IMR-90 (cell line): ENCODE results near the gene DNAJC13. TPM values are rescaled to one million over a fixed set of nuclear protein-coding genes. Genes with fewer than 3 reads are reported as not detected.

Source experiments
- ATAC-seq: fragments of 200-7000 bp; cut with Tn5 transposase; 2 replicates; pipeline ENCODE4 v1.9.1; 2020; ENCODE audit warnings: low read depth, mild to moderate bottlenecking, moderate library complexity
- BruUV-seq: library from RNA; stranded (reverse); fragments of 400-500 nt; replicated peaks from 2 replicates; lab custom pipeline; 2021; lab: Mats Ljungman, UMichigan
- CTCF ChIA-PET: fragments of 300-600 bp; formaldehyde crosslinking; extraction: SDS; loops from one replicate; lab custom pipeline; 2021; ENCODE audit warnings: antibody characterized with exemption; lab: Yijun Ruan, JAX
- POLR2A ChIA-PET: fragments of 300-600 bp; sonication (Branson Sonifier 250); formaldehyde crosslinking; loops from one replicate; lab custom pipeline; 2022; ENCODE audit warnings: antibody characterized with exemption; ENCODE audit not compliant: unreplicated experiment; lab: Charles Lee
- DNase-seq: peaks from one replicate; pipeline ENCODE4 v3.0.0; 2013
- H2AFZ ChIP-seq: replicated peaks from 2 replicates; pipeline ENCODE3; 2013; ENCODE audit warnings: low read length, mild to moderate bottlenecking; ENCODE audit not compliant: poor library complexity
- H2AK5ac ChIP-seq: 2 replicates; pipeline ENCODE4 v1.6.1; 2013; ENCODE audit warnings: low read depth, low read length, inconsistent platforms
- H2AK9ac ChIP-seq: replicated peaks from 2 replicates; pipeline ENCODE3; 2013; ENCODE audit warnings: mild to moderate bottlenecking, low read depth, low read length, moderate library complexity; ENCODE audit not compliant: poor library complexity
- H2BK120ac ChIP-seq: 2 replicates; pipeline ENCODE4 v1.6.1; 2013; ENCODE audit warnings: low read depth, low read length, inconsistent platforms
- H2BK15ac ChIP-seq: 3 replicates; pipeline ENCODE4 v1.6.1; 2013; ENCODE audit warnings: low read depth, low read length, inconsistent platforms
- H2BK20ac ChIP-seq: 2 replicates; pipeline ENCODE4 v1.6.1; 2013; ENCODE audit warnings: low read depth, mild to moderate bottlenecking, inconsistent platforms, low read length, moderate library complexity
- H2BK5ac ChIP-seq: 2 replicates; pipeline ENCODE4 v1.6.1; 2013; ENCODE audit warnings: mild to moderate bottlenecking, low read depth, low read length, inconsistent platforms; ENCODE audit not compliant: poor library complexity, severe bottlenecking
- H3K14ac ChIP-seq: replicated peaks from 2 replicates; pipeline ENCODE4 v1.6.1; 2013; ENCODE audit warnings: low read depth, low read length, inconsistent platforms
- H3K18ac ChIP-seq: 2 replicates; pipeline ENCODE4 v1.6.1; 2013; ENCODE audit warnings: low read depth, low read length, control low read depth
- H3K23ac ChIP-seq: 2 replicates; pipeline ENCODE4 v1.6.1; 2013; ENCODE audit warnings: low read depth, low read length, inconsistent platforms
- H3K27ac ChIP-seq: 2 replicates; pipeline ENCODE4 v1.5.1; 2013; ENCODE audit warnings: mild to moderate bottlenecking, control low read depth, low read length; ENCODE audit not compliant: insufficient read depth
- H3K27me3 ChIP-seq: 2 replicates; pipeline ENCODE4 v1.6.1; 2013; ENCODE audit warnings: low read length; ENCODE audit not compliant: control insufficient read depth, insufficient read depth
- H3K36me3 ChIP-seq: 2 replicates; pipeline ENCODE4 v1.6.1; 2013; ENCODE audit warnings: low read length, mixed read lengths; ENCODE audit not compliant: control insufficient read depth, insufficient read depth
- H3K4ac ChIP-seq: 2 replicates; pipeline ENCODE4 v1.6.1; 2013; ENCODE audit warnings: low read depth, low read length, inconsistent platforms
- H3K4me1 ChIP-seq: 2 replicates; pipeline ENCODE4 v1.6.1; 2013; ENCODE audit warnings: low read length, mixed read lengths; ENCODE audit not compliant: control insufficient read depth, insufficient read depth
- H3K4me2 ChIP-seq: 2 replicates; pipeline ENCODE4 v1.6.1; 2013; ENCODE audit warnings: low read depth, mild to moderate bottlenecking, control low read depth, low read length, moderate library complexity
- H3K4me3 ChIP-seq: 2 replicates; pipeline ENCODE4 v1.5.1; 2013; ENCODE audit warnings: low read depth, mild to moderate bottlenecking, control low read depth, low read length, moderate library complexity; ENCODE audit not compliant: insufficient read depth
- H3K56ac ChIP-seq: 2 replicates; pipeline ENCODE4 v1.6.1; 2013; ENCODE audit warnings: low read length, inconsistent platforms; ENCODE audit not compliant: insufficient read depth; ENCODE audit errors: extremely low read depth
- H3K79me1 ChIP-seq, 2 experiments: 2 replicates each; pipeline ENCODE4 v1.6.1; 2013; ENCODE audit warnings: low read length in 2 of 2, inconsistent platforms in 1 of 2, low read depth in 1 of 2
- H3K9ac ChIP-seq: 2 replicates; pipeline ENCODE4 v1.6.1; 2013; ENCODE audit warnings: low read depth, low read length, control low read depth
- H3K9me1 ChIP-seq: 2 replicates; pipeline ENCODE4 v1.6.1; 2013; ENCODE audit warnings: low read length, inconsistent platforms; ENCODE audit not compliant: insufficient read depth
- H3K9me3 ChIP-seq: 2 replicates; pipeline ENCODE4 v1.6.1; 2013; ENCODE audit warnings: low read length; ENCODE audit not compliant: control insufficient read depth, insufficient read depth
- H4K20me1 ChIP-seq: 2 replicates; pipeline ENCODE4 v1.6.1; 2013; ENCODE audit warnings: low read length, inconsistent platforms; ENCODE audit not compliant: insufficient read depth
- H4K5ac ChIP-seq: 2 replicates; pipeline ENCODE4 v1.6.1; 2013; ENCODE audit warnings: mild to moderate bottlenecking, low read depth, low read length, control low read depth
- H4K8ac ChIP-seq, 2 experiments: 2 replicates each; pipeline ENCODE4 v1.6.1; 2013; ENCODE audit warnings: low read depth in 2 of 2, low read length in 2 of 2, control low read depth in 1 of 2, inconsistent platforms in 1 of 2
- H4K91ac ChIP-seq: 2 replicates; pipeline ENCODE4 v1.6.1; 2013; ENCODE audit warnings: low read depth, low read length, inconsistent platforms; ENCODE audit not compliant: insufficient read depth
- BHLHE40 ChIP-seq: fragments of 150-350 bp; IDR thresholded peaks from 2 replicates; pipeline ENCODE4 v1.6.1; 2016; ENCODE audit warnings: mild to moderate bottlenecking, low read depth, low read length
- CEBPB ChIP-seq: IDR thresholded peaks from 2 replicates; pipeline ENCODE4 v1.6.1; 2012; ENCODE audit warnings: low read depth, low read length, improper control_type of control experiment
- CHD1 ChIP-seq: IDR thresholded peaks from 2 replicates; pipeline ENCODE4 v1.6.1; 2012; ENCODE audit warnings: low read depth, low read length, improper control_type of control experiment
- CTCF ChIP-seq: conservative IDR thresholded peaks from 2 replicates; pipeline ENCODE4 v1.5.1; 2012; ENCODE audit warnings: mild to moderate bottlenecking, low read depth, low read length, improper control_type of control experiment
- FOS ChIP-seq: fragments of 150-350 bp; IDR thresholded peaks from 2 replicates; pipeline ENCODE4 v1.6.1; 2016; ENCODE audit warnings: low read depth, low read length
- MAFK ChIP-seq: IDR thresholded peaks from 2 replicates; pipeline ENCODE4 v1.6.1; 2012; ENCODE audit warnings: low read depth, low read length, improper control_type of control experiment
- MAZ ChIP-seq: IDR thresholded peaks from 2 replicates; pipeline ENCODE4 v1.6.1; 2012; ENCODE audit warnings: low read depth, mild to moderate bottlenecking, low read length, improper control_type of control experiment, moderate library complexity, borderline replicate concordance
- MXI1 ChIP-seq: IDR thresholded peaks from 2 replicates; pipeline ENCODE4 v1.6.1; 2012; ENCODE audit warnings: low read depth, mild to moderate bottlenecking, low read length, moderate library complexity, borderline replicate concordance
- NFE2L2 ChIP-seq: fragments of 150-350 bp; IDR thresholded peaks from 2 replicates; pipeline ENCODE4 v1.6.1; 2016; ENCODE audit warnings: low read depth, mild to moderate bottlenecking, low read length
- POLR2A ChIP-seq: IDR thresholded peaks from 2 replicates; pipeline ENCODE4 v1.6.1; 2012; ENCODE audit warnings: mild to moderate bottlenecking, low read depth, low read length
- RAD21 ChIP-seq: IDR thresholded peaks from 2 replicates; pipeline ENCODE4 v1.6.1; 2012; ENCODE audit warnings: low read length, improper control_type of control experiment
- RCOR1 ChIP-seq: IDR thresholded peaks from 2 replicates; pipeline ENCODE4 v1.6.1; 2012; ENCODE audit warnings: mild to moderate bottlenecking, low read length, improper control_type of control experiment; ENCODE audit not compliant: insufficient replicate concordance
- RFX5 ChIP-seq: IDR thresholded peaks from 2 replicates; pipeline ENCODE4 v1.8.0; 2012; ENCODE audit warnings: low read depth, mild to moderate bottlenecking, low read length, moderate library complexity
- SMC3 ChIP-seq: fragments of 150-350 bp; IDR thresholded peaks from 2 replicates; pipeline ENCODE4 v1.6.1; 2016; ENCODE audit warnings: low read depth, mild to moderate bottlenecking, antibody characterized with exemption, low read length, moderate library complexity
- USF2 ChIP-seq: fragments of 150-350 bp; IDR thresholded peaks from 2 replicates; pipeline ENCODE4 v1.6.1; 2017; ENCODE audit warnings: mild to moderate bottlenecking, antibody characterized with exemption, low read length, low read depth
- WGBS, 2 experiments: methylation state at CpG; one replicate each; pipeline versions ENCODE4 v1.1.5 to v1.1.7; 2013; ENCODE audit warnings: missing lambda C conversion rate in 2 of 2; ENCODE audit not compliant: insufficient read length in 1 of 2; ENCODE audit errors: extremely low coverage in 2 of 2; 5-methylcytosine and 5-hydroxymethylcytosine counted together
- dilution Hi-C: fragments of 300-500 bp; cut with HindIII; formaldehyde crosslinking; loops from one replicate; pipeline ENCODE4 v1.14.3; 2018; ENCODE audit warnings: low sequenced_read_pairs; ENCODE audit not compliant: unreplicated experiment
- in situ Hi-C: fragments of 300-500 bp; cut with MboI; formaldehyde crosslinking; loops from 3 replicates; pipeline ENCODE4 v1.14.3; 2019; ENCODE audit warnings: low sequenced_read_pairs, inconsistent platforms, mixed read lengths
- intact Hi-C: fragments of 100-400 bp; cut with micrococcal nuclease; formaldehyde crosslinking; loops from 2 replicates; pipeline ENCODE4 v1.10.0; 2022
- polyA plus RNA-seq, 3 experiments: library from polyadenylated mRNA; depleted of rRNA; stranded (reverse); fragments of >200 nt; gene quantifications; 2 replicates each; pipeline ENCODE4 v1.2.3, GENCODE V29; 2012; ENCODE audit warnings: low replicate concordance in 1 of 3
- total RNA-seq: library from RNA; depleted of rRNA; stranded (reverse); fragments of >200 nt; gene quantifications from 2 replicates; pipeline ENCODE4 v1.2.3, GENCODE V29; 2012
- TF ChIP-seq, protein P1 (sequence below): fragments of 150-350 bp; IDR thresholded peaks from 2 replicates; pipeline ENCODE4 v1.6.1; 2016; ENCODE audit warnings: low read depth, mild to moderate bottlenecking, low read length, moderate library complexity, borderline replicate concordance

The DNAJC13 gene
- total and polyA plus RNA-seq, 2 of the 4 experiments (the other 2 are of a cell fraction), result 16.4 to 48.6 TPM

- no peak overlapping the region for H2BK15ac ChIP-seq
- no peaks in the 10 kb centered on the region for H3K79me1 ChIP-seq
- H3K4me2 ChIP-seq, result no peak overlapping the region
- no peak overlapping the region for H2AK5ac ChIP-seq
- no peaks in the 10 kb centered on the region for H3K27me3 ChIP-seq
- no peak overlapping the region for H3K27ac ChIP-seq
- H2AK9ac ChIP-seq, result no peak overlapping the region
- H4K91ac ChIP-seq, result no peak overlapping the region
- 0 out of 4 replicates have a peak overlapping the region, but pooled peaks of 1 of the 2 experiments have one; percentile 60 for H4K8ac ChIP-seq
- DNase-seq (no peak), ATAC-seq (peak; percentile 48)
- H3K4me1 ChIP-seq, result no peaks in the 10 kb centered on the region; the same call in 1 of the 2 replicates
- no peak overlapping the region for H3K18ac ChIP-seq
- H4K5ac ChIP-seq, result no peak overlapping the region; the same call in 1 of the 2 replicates
- WGBS, 2 experiments, result no CpG with 5 or more reads among the region's 1 CpG
- H4K20me1 ChIP-seq, result no peaks in the 10 kb centered on the region
- H3K4me3 ChIP-seq, result no peak overlapping the region
- H3K36me3 ChIP-seq, result peaks cover 3% of the 10 kb centered on the region; the same call in 1 of the 2 replicates
- no peak overlapping the region for H2AFZ ChIP-seq
- H2BK120ac ChIP-seq, result no peak overlapping the region
- no peak overlapping the region for H2BK20ac ChIP-seq
- H3K14ac ChIP-seq, result no peak overlapping the region
- dilution Hi-C loops (no loop called here), intact Hi-C loops (no loop called here), in situ Hi-C loops (no loop called here)
- TF ChIP-seq FOS (no peak), CTCF (no peak), CHD1 (no peak), SMC3 (no peak), MAZ (no peak), POLR2A (no peak), USF2 (no peak), CEBPB (no peak), NFE2L2 (no peak), BHLHE40 (no peak), RCOR1 (no peak), RAD21 (no peak), MXI1 (no peak), RFX5 (no peak), MAFK (no peak)
- TF ChIP-seq, protein P1, sequence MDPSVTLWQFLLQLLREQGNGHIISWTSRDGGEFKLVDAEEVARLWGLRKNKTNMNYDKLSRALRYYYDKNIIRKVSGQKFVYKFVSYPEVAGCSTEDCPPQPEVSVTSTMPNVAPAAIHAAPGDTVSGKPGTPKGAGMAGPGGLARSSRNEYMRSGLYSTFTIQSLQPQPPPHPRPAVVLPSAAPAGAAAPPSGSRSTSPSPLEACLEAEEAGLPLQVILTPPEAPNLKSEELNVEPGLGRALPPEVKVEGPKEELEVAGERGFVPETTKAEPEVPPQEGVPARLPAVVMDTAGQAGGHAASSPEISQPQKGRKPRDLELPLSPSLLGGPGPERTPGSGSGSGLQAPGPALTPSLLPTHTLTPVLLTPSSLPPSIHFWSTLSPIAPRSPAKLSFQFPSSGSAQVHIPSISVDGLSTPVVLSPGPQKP, result no peak
- no peaks in the 10 kb centered on the region for H3K9me3 ChIP-seq
- H3K56ac ChIP-seq, result no peak overlapping the region
- ChIA-PET CTCF (no interaction called here), POLR2A (no interaction called here)
- no peak overlapping the region for H3K9ac ChIP-seq
- H3K4ac ChIP-seq, result no peak overlapping the region
- no TSS peak for BruUV-seq
- H2BK5ac ChIP-seq, result peak overlapping the region; percentile 34
- H3K9me1 ChIP-seq, result no peaks in the 10 kb centered on the region
- no peak overlapping the region for H3K23ac ChIP-seq
Measured at GRCh38 chr3:132569580-132569979, 152.3 kb downstream of the DNAJC13 start.
